HepG2 (cell line): ENCODE measurements around the gene KDM1B. TPM values are rescaled to one million over a fixed set of nuclear protein-coding genes. Genes with fewer than 3 reads are reported as not detected.

Experiments used
- AFF4 ChIP-seq: sonication (generic); formaldehyde crosslinking; IDR thresholded peaks from 2 replicates; pipeline ENCODE4 v1.4.0; 2020; ENCODE audit warnings: missing genetic modification reagents
- AKNA ChIP-seq: sonication (generic); formaldehyde crosslinking; IDR thresholded peaks from 2 replicates; pipeline ENCODE4 v1.4.0; 2020; ENCODE audit warnings: missing genetic modification reagents, borderline replicate concordance
- ATRX ChIP-seq: sonication (generic); formaldehyde crosslinking; IDR thresholded peaks from 2 replicates; pipeline ENCODE4 v1.4.0; 2020; ENCODE audit warnings: missing genetic modification reagents, borderline replicate concordance
- CC2D1A ChIP-seq: sonication (generic); formaldehyde crosslinking; IDR thresholded peaks from 2 replicates; pipeline ENCODE4 v1.8.1; 2023; ENCODE audit warnings: mild to moderate bottlenecking, missing genetic modification reagents
- CENPT ChIP-seq: sonication (generic); formaldehyde crosslinking; IDR thresholded peaks from 2 replicates; pipeline ENCODE4 v1.8.0; 2022; ENCODE audit warnings: low read depth, mild to moderate bottlenecking, moderate library complexity, missing genetic modification reagents
- MED1 ChIP-seq: sonication (generic); formaldehyde crosslinking; IDR thresholded peaks from 2 replicates; pipeline ENCODE4 v1.4.0; 2020; ENCODE audit warnings: missing genetic modification reagents
- POLR2G ChIP-seq: fragments of 200-400 bp; formaldehyde crosslinking; IDR thresholded peaks from 2 replicates; pipeline ENCODE4 v1.6.1; 2018; ENCODE audit warnings: mild to moderate bottlenecking, low read depth, low read length, moderate library complexity
- SP4 ChIP-seq: sonication (generic); formaldehyde crosslinking; IDR thresholded peaks from 2 replicates; pipeline ENCODE4 v1.8.1; 2023; ENCODE audit warnings: mild to moderate bottlenecking, missing genetic modification reagents
- ZNF12 ChIP-seq: sonication (generic); formaldehyde crosslinking; IDR thresholded peaks from 2 replicates; pipeline ENCODE4 v1.5.0; 2020; ENCODE audit warnings: missing genetic modification reagents
- ZNF597 ChIP-seq: sonication (generic); formaldehyde crosslinking; IDR thresholded peaks from 2 replicates; pipeline ENCODE4 v1.5.0; 2020; ENCODE audit warnings: missing genetic modification reagents
- polyA plus RNA-seq, 8 experiments: library from polyadenylated mRNA; depleted of rRNA in 3 of 8; stranded (reverse) in 7 of 8; unstranded in 1 of 8; fragments of >200 nt; fragmentation: Illumina TruSeq in 4 of 8; extraction: Trizol in 4 of 8; gene quantifications; 2 replicates each; pipeline versions ENCODE4 v1.2.1 to v1.2.3, GENCODE V29; 2011 to 2016; ENCODE audit warnings: low read depth in 4 of 8, missing spikeins in 1 of 8, mixed read lengths in 1 of 8; ENCODE audit not compliant: insufficient read depth in 1 of 8
- total RNA-seq, 5 experiments: library from RNA; depleted of rRNA; stranded (reverse); fragments of >200 nt; fragmentation: Illumina TruSeq; extraction: Trizol; gene quantifications; 2 replicates each; pipeline ENCODE4 v1.2.3, GENCODE V29; 2016; ENCODE audit warnings: low read depth in 1 of 5
- TF ChIP-seq, protein P1 (sequence below): sonication (generic); formaldehyde crosslinking; IDR thresholded peaks from 2 replicates; pipeline ENCODE4 v1.4.0; 2020; ENCODE audit warnings: low read depth, missing genetic modification reagents

Gene KDM1B
- total and polyA plus RNA-seq, 2 of the 13 experiments (the other 11 are each of a cell fraction or from before 2014, with no cell fraction given): 9.8 to 13.2 TPM

DNA sequence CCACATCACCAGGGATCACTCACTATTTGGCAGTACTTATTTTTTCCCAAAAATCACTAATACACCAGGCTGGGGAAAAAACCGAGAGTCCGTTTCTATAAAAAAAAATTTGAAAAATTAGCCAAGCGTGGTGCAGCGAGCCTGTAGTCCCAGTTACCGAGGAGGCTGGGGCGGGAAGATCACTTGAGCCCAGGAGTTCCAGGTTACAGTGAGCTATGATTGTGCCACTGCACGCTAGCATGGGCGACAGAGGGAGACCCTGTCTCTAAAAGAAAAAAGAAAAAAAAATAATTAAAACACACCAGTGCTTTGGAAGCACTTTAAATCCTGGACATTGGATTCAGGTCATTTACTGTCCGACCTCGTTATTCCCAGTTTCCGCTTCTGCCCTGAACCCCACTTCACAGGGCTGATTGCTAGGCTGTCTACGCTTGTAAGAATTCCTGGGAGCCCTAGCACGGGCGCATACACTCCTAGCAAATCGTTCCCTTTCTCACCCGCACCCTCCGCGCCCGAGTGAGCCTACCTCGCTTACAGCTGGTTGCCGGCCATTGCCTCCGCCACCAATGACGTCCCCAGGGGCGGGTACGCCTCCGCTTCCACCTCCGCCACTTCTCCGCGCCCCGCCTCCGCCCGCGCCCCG is 594 bp upstream of the KDM1B start, which contains the start of gene TPMT (continued):
- TF ChIP-seq AFF4 (CRISPR knock-in tag) (0 out of 2 replicates have a peak, but pooled peaks have one; percentile 13), CC2D1A (CRISPR knock-in tag) (no peak), ZNF597 (CRISPR knock-in tag) (no peak), AKNA (CRISPR knock-in tag) (no peak), MED1 (CRISPR knock-in tag) (no peak), CENPT (no peak), SP4 (CRISPR knock-in tag) (no peak), ATRX (CRISPR knock-in tag) (no peak), POLR2G (peak; percentile 66; the same call in 1 of the 2 replicates), ZNF12 (CRISPR knock-in tag) (no peak)
- TF ChIP-seq, protein P1, sequence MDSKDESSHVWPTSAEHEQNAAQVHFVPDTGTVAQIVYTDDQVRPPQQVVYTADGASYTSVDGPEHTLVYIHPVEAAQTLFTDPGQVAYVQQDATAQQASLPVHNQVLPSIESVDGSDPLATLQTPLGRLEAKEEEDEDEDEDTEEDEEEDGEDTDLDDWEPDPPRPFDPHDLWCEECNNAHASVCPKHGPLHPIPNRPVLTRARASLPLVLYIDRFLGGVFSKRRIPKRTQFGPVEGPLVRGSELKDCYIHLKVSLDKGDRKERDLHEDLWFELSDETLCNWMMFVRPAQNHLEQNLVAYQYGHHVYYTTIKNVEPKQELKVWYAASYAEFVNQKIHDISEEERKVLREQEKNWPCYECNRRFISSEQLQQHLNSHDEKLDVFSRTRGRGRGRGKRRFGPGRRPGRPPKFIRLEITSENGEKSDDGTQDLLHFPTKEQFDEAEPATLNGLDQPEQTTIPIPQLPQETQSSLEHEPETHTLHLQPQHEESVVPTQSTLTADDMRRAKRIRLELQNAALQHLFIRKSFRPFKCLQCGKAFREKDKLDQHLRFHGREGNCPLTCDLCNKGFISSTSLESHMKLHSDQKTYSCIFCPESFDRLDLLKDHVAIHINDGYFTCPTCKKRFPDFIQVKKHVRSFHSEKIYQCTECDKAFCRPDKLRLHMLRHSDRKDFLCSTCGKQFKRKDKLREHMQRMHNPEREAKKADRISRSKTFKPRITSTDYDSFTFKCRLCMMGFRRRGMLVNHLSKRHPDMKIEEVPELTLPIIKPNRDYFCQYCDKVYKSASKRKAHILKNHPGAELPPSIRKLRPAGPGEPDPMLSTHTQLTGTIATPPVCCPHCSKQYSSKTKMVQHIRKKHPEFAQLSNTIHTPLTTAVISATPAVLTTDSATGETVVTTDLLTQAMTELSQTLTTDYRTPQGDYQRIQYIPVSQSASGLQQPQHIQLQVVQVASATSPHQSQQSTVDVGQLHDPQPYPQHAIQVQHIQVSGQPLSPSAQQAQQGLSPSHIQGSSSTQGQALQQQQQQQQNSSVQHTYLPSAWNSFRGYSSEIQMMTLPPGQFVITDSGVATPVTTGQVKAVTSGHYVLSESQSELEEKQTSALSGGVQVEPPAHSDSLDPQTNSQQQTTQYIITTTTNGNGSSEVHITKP: 0 out of 2 replicates have a peak, but pooled peaks have one; percentile 33
- TF ChIP-seq, all 625 proteins: peak for 102
